KOPT-K1 (cell line): ENCODE measurements around the gene AEBP2.
"Not testable (repeated sequence)": the region's sequence is repeated elsewhere in the genome, so short reads cannot be mapped to it uniquely, and the experiment has no call there.

Source experiments
- H3K27ac ChIP-seq: fragments of 200-600 bp; sonication (generic); 2 replicates; pipeline ENCODE4 v1.5.1; 2016; ENCODE audit warnings: antibody characterized with exemption, mild to moderate bottlenecking, low read depth, low read length; ENCODE audit not compliant: poor library complexity, severe bottlenecking
- H3K36me3 ChIP-seq: fragments of 200-600 bp; sonication (generic); 2 replicates; pipeline ENCODE4 v1.5.1; 2017; ENCODE audit warnings: antibody characterized with exemption, mild to moderate bottlenecking, low read length, moderate library complexity; ENCODE audit not compliant: insufficient read depth
- H3K9me3 ChIP-seq: fragments of 200-600 bp; sonication (generic); 2 replicates; pipeline ENCODE4 v1.5.1; 2017; ENCODE audit warnings: antibody characterized with exemption, low read length, mild to moderate bottlenecking; ENCODE audit not compliant: insufficient read depth, poor library complexity, severe bottlenecking

The AEBP2 gene

DNA sequence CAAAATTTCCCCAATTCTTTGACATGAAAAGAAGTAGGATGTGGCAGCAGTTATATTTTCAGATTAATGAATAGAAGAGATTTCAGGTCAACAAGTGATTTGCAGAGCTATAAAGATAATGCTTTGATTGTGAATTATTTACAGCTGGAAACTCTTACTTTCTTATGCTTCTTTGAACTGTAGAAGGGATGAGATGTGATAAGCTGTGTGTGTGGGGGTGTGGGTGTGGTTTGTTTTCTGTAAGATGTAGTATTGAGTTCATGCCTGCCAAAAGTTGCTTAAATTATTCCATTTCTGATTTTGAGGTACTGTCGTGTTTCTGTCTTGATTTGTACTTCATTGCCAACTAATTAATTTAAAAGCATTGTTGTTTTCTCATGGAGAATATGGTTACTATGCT, 22.7 kb downstream of the AEBP2 start:
- Histone ChIP-seq H3K9me3 (no peaks in the 10 kb centered on the region), H3K27ac (no peak overlapping the region), H3K36me3 (peaks cover 53% of the 10 kb centered on the region)

DNA sequence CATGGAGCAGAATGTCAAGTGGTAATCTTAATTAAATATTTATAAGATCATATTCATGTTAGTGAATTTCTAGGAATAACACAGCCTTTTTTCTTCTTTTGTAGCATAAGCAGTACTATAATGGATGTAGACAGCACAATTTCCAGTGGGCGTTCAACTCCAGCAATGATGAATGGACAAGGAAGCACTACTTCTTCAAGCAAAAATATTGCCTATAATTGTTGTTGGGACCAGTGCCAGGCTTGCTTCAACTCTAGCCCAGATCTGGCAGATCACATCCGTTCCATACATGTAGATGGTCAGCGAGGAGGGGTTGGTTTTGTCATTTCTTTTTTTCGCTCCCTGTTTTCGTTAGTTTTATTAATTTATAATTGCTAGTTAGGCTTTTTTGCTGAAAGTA, 23.1 kb downstream of the AEBP2 start:
- H3K9me3 ChIP-seq, result no peaks in the 10 kb centered on the region
- H3K36me3 ChIP-seq, result peaks cover 55% of the 10 kb centered on the region
- no peak overlapping the region for H3K27ac ChIP-seq

DNA sequence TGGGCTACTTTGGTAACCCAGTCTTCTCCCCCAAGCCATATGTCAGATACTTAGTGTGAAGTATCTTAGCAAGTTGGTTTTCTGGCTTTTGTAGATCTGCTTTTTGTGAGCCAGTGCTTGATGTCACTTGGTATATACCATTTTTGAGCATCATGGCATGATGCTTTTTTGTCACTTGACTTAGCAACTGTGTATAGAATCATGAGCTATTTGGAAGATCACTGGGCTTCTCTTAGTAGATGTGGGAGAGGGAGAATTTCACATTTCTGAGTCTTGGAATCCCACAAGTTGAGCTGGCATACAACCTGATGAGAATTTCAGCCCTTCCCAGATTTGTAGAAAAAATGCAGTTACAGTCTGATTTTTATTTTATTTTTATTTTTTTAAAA, 24.9 kb downstream of the AEBP2 start:
- Histone ChIP-seq H3K27ac (no peak overlapping the region), H3K36me3 (peaks cover 64% of the 10 kb centered on the region), H3K9me3 (no peaks in the 10 kb centered on the region)

DNA sequence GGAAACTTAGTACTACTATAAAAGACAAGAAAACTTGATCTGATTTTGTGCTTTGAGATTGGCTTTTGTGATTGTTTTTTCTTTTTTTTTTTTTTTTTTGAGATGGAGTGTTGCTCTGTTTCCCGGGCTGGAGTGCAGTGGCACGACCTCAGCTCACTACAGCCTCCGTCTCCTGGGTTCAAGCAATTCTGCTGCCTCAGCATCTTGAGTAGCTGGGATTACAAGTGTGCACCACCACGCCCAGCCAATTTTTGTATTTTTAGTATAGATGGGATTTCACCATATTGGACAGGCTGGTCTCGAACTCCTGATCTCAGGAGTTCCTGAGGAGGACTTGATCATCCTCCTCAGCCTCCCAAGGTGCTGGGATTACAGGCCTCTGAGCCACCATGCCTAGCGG, 26.4 kb downstream of the AEBP2 start:
- H3K36me3 ChIP-seq, result peaks cover 79% of the 10 kb centered on the region
- no peak overlapping the region for H3K27ac ChIP-seq
- no peaks in the 10 kb centered on the region for H3K9me3 ChIP-seq

DNA sequence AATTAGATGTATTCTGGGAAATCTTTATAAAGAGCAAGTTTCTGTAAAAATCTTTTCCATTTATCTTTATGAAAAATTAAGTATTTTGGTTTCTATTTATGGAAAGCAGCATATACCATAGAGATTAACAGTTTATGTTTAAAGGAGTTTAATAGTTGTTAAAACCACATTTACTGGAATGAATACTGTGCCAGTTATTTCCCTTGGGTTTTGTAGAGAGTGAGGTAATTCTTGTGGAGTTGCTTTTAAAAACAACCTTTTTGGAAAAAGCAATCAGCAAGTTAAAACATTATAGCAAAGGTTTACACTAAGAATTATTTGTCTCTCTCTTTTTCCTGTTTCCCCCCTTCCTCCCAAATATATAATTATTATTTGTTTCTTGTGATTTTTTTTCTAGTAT, 34.9 kb downstream of the AEBP2 start:
- H3K36me3 ChIP-seq, result peaks cover 99% of the 10 kb centered on the region
- peaks cover 11% of the 10 kb centered on the region for H3K9me3 ChIP-seq
- H3K27ac ChIP-seq, result no peak overlapping the region

DNA sequence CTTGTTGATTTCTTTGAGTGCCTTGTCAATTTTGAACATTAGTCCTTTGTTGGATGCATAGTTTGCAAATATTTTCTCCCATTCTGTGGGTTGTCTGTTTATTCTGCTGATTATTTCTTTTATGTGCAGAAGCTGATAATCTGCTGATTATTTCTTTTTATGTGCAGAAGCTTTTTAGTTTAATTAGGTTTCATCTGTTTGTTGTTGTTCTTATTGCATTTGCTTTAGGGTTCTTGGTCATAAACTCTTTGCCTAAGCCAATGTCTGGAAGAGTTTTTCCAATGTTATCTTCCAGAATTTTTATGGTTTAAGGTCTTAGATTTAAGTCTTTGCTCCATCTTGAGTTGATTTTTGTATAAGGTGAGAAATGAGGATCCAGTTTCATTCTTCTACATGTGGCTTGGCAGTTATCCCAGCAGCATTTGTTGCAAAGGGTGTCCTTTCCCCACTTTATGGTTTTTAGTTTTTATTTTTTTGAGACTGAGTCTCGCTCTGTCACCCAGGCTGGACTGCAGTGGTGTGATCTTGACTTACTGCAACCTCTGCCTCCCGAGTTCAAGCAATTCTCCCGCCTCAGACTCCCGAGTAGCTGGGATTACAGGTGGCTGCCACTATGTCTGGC, 36.7 kb downstream of the AEBP2 start:
- H3K27ac ChIP-seq, result not testable (repeated sequence)
- peaks cover 99% of the 10 kb centered on the region for H3K36me3 ChIP-seq

DNA sequence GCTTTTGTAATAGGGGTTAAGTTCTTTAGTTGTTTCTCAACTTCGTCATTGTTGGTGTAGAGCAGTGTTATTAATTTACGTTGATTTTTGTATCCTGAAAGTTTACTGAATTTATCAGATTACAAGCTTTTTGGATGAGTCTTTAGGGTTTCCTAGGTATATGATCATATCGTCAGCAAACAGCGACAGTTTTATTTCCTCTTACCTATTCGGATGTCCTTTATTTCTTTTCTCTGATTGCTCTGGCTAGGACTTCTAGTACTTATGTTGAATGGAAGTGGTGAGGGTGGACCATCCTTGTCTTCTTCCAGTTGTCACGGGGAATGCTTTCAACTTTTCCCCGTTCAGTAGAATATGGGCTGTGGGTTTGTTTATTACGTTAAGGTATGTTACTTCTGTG, 37.8 kb downstream of the AEBP2 start:
- Histone ChIP-seq H3K27ac (no peak overlapping the region), H3K9me3 (peaks cover 23% of the 10 kb centered on the region), H3K36me3 (peaks cover 99% of the 10 kb centered on the region)

More for the DNA sequence above, 36.7 kb downstream of the AEBP2 start:
- peaks cover 23% of the 10 kb centered on the region for H3K9me3 ChIP-seq

DNA sequence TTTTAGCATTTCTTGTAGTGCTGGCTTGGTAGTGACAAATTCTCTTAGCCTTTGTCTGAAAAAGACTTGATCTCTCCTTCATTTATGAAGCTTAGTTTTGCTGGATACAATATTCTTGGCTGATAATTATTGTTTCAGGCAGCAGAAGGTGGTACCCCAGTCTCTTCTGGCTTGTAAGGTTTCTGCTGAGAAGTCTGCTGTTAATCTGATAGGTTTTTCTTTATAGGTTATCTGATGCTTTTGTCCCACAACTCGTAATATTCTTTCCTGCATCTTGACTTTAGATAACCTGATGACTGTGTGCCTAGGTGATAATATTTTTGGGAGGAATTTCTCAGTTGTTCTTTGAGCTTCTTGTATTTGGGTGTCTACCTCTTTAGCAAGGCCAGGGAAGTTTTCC, 41.2 kb downstream of the AEBP2 start:
- peaks cover 99% of the 10 kb centered on the region for H3K36me3 ChIP-seq
- H3K9me3 ChIP-seq, result peaks cover 23% of the 10 kb centered on the region
- no peak overlapping the region for H3K27ac ChIP-seq

DNA sequence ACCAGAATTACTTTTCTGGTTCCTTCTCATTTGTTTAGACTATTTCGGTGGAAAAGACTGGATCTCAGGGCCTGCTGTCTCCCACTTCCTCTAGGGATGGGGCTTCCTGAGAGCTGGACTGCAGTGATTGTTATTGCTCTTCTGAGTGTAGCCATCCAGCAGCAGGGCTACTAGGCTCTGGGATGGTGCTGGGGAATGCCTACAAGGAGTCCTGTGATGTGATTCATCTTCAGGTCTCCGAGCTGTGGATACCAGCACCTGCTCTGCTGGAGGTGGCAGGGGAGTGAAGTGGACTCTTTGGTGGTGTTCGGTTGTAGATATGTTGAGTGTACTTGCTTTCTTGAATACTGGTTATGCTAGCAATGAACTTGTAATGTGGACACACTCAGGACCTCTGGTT, 42.7 kb downstream of the AEBP2 start:
- no peak overlapping the region for H3K27ac ChIP-seq
- peaks cover 23% of the 10 kb centered on the region for H3K9me3 ChIP-seq
- H3K36me3 ChIP-seq, result peaks cover 96% of the 10 kb centered on the region

DNA sequence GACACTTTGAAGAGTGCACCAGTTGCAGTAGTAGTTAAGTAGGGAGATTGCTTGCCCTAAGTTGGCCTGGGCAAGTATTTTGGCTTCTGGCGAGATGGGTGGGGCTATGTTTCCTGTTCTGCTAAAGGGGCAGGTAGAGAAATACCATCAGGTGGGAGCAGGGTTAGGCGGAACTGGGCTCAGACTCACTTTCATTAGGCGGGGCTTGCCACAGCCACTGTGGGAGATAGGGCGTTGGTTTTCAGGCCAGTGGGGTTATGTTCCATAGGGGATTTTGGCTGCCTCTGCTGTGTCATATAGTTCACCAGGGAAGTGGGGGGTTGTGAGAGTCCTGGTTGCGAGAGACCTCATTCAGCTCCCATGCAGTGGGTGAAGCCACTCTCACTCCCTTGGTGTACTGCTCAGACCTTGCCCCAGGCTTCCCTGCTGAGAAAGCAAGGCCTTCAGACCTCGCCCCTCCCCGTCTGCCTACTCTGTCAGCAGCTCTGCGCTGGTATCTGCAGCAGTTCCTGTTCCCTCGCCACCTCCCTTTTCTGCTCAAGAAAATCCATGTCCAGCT, 43.3 kb downstream of the AEBP2 start:
- peaks cover 90% of the 10 kb centered on the region for H3K36me3 ChIP-seq
- peaks cover 23% of the 10 kb centered on the region for H3K9me3 ChIP-seq
- no peak overlapping the region for H3K27ac ChIP-seq

DNA sequence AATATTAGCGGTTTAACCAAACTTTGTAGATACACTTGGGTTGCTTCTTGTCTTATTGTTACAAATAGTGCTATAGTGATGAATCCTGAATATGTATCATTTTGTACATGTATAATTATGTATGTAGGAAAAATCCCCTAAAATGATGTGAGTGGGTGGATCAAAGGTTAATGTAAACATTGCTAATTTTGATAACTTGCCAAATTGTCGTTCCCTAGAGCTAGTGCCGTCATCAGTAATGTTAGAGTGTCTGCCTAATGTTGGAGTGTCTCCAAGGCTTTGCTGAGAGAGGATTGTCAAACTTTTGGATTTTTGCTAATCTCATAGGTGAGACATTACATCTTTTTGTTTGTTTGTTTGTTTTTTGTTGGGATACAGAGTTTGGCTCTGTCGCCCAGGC, 44.4 kb downstream of the AEBP2 start:
- Histone ChIP-seq H3K36me3 (peaks cover 84% of the 10 kb centered on the region), H3K27ac (no peak overlapping the region), H3K9me3 (peaks cover 16% of the 10 kb centered on the region)

DNA sequence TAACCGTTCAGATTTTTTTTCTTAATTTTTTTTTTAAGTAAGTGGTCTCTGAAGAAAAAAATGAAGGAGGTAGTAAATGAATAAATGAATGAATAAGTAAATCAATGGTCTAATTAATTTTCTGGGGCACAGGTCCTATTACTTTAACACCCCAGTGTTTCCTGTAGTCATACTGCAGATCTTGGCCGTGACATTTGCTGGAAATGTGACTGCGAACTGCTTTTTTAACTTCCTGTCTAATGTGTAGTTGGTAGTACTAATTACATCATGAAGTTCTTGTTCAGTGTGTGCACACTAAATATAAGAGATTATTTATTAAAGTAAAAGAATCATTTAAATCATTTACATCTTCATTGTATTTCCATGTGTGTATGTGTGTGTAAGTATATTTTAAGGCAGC, 45.4 kb downstream of the AEBP2 start:
- H3K36me3 ChIP-seq, result peaks cover 82% of the 10 kb centered on the region
- H3K9me3 ChIP-seq, result peaks cover 9% of the 10 kb centered on the region
- H3K27ac ChIP-seq, result no peak overlapping the region

DNA sequence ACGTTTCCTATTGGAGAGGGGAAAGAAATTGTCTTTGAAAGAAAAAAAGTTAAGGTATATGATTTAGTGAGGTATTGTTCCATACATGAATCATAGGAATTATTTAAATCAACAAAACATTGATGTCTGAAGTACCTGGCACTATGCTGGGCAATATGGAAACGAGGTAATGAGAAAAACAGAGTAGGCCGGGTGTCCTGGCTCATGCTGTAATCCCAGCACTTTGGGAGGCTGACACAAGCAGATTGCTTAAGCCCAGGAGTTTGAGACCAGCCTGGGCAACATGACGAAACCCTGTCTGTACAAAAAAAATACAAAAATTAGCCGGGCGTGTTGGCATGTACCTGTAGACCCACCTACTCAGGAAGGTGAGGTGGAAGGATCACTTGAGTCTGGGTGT, 45.9 kb downstream of the AEBP2 start:
- Histone ChIP-seq H3K36me3 (peaks cover 81% of the 10 kb centered on the region), H3K27ac (no peak overlapping the region), H3K9me3 (peaks cover 4% of the 10 kb centered on the region)

DNA sequence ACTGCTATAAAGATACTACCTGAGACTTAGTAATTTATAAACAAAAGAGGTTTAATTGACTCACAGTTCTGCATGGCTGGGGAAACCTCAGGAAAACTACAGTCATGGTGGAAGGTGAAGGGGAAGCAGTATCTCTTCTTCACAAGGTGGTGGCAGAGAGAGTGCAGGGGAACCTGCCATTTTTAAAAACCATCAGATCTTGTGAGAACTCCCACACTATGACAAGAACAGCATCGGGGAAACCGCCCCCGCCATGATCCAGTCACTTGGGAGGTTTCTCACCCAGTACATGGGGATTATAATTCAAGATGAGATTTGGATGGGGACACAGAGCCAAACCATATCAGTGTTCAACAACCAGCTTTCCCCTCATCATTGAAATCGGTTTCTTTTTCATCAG, 49.9 kb downstream of the AEBP2 start:
- no peak overlapping the region for H3K27ac ChIP-seq
- no peaks in the 10 kb centered on the region for H3K9me3 ChIP-seq
- peaks cover 61% of the 10 kb centered on the region for H3K36me3 ChIP-seq

DNA sequence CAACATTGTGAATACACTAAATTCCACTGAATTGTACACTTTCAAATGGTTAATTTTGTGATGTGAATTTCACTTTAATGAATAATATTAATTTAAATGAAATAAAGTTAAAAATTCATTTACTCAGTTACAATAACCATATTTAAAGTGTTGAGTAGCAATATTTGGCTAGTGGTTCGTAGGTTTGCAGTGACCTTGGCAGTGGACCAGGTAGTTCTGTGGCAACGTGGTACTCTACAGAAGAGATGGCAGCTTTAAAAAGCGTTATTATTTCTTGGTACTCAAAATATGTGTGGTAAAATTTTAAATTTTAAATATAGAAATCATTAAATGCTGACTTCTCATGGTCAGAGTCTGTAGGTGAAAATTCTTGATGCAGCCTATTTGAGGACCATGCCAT, 51.6 kb downstream of the AEBP2 start:
- peaks cover 64% of the 10 kb centered on the region for H3K36me3 ChIP-seq
- H3K27ac ChIP-seq, result no peak overlapping the region
- H3K9me3 ChIP-seq, result no peaks in the 10 kb centered on the region

DNA sequence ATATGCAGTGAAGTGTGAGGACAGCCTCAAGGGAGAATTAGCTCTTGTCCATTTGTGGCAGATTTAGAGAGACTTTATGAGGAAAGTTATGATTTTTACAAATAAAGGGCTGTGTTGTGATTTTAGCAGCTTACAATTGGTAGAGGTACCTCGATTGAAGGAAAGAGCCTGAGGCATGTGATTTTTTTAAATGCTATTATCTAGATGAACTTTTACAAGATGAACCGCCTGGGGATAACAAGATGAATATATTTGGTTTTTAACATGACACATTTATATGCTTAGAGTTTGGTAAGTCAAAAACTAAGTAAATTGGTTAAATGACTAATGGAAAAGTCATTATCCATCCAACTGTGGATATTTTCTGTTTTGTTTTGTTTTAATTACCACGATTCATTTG, 52.6 kb downstream of the AEBP2 start:
- H3K27ac ChIP-seq, result no peak overlapping the region
- H3K9me3 ChIP-seq, result no peaks in the 10 kb centered on the region
- H3K36me3 ChIP-seq, result peaks cover 64% of the 10 kb centered on the region
